ENCODE measurements around the gene RCC2. TPM values are rescaled to one million over a fixed set of nuclear protein-coding genes. Genes with fewer than 3 reads are reported as not detected.

Gene RCC2
- total and polyA plus RNA-seq, 2 donors (not counting 1 experiment from before 2014, with no cell fraction given): 21.5 to 23.6 TPM

DNA sequence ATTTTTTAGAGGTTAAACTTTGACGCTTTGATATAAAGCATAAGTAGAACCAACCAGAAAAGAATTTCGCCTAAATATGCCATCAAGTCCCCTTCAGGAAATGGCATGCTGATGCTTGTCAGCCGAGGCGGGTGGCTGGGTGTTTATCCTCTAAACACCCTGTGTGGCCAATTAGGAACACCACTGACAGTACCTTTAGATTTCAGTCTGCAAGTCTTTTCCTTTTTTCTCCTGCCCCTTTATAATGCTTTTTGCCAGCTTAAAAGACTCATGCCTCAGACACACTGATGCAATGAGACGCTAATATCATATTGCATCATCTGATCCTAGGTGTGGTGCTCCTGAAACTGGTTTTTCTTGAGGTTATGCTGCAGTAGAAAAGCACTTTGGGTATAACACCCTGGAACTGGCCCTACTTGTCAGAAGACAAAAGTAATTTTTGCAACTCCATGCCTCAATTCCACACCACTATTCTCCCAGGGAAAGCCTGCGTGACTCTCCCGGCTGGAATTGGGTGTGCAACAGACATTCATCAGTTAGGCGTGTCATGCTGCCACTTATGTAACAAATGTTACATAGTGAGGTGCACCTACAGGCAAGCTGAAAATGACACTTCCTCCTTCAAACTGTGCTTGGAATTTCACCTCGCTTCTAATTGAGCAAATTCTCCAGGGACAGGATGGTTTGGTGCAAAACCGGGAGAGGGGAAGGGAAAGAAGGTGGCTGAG lies 2.0 kb upstream of the RCC2 start:
- no peak overlapping the region for H3K4me2 ChIP-seq (ENCODE audit: extremely low read depth, insufficient read depth, low read length)
- H3K4me1 ChIP-seq (ENCODE audit: control insufficient read depth, extremely low read depth, insufficient read depth, low read length): peaks cover 4% of the 10 kb centered on the region
- peak; percentile 58 to 82 for DNase-seq (ENCODE audit: low read depth in 2 of 2)
- no peak overlapping the region for H2AFZ ChIP-seq (ENCODE audit: low read length)
- H3K79me2 ChIP-seq (ENCODE audit: control insufficient read depth, insufficient read depth, low read length): peaks cover 18% of the 10 kb centered on the region
- no peak overlapping the region for H3K9ac ChIP-seq (ENCODE audit: insufficient read depth, low read length)
- TF ChIP-seq EZH2 (IDR thresholded peaks at IDR 0.05; ENCODE audit: low read length, missing control alignments): no peak
- H3K4me3 ChIP-seq (replicated peaks in 1 of 4; ENCODE audit: control extremely low read depth in 1 of 4, insufficient read depth in 1 of 4, low read depth in 3 of 4, low read length in 4 of 4): peak overlapping the region in 1 of 4 experiments; percentile 80
- H3K36me3 ChIP-seq (ENCODE audit: control insufficient read depth, insufficient read depth, low read length): no peaks in the 10 kb centered on the region
- H4K20me1 ChIP-seq (ENCODE audit: control insufficient read depth, extremely low read depth, insufficient read depth, low read length): no peaks in the 10 kb centered on the region
- H3K9me3 ChIP-seq (ENCODE audit: control insufficient read depth, insufficient read depth, low read depth, low read length): no peaks in the 10 kb centered on the region
- no peaks in the 10 kb centered on the region for H3K27me3 ChIP-seq (ENCODE audit: control insufficient read depth, insufficient read depth, low read length)
- H3K27ac ChIP-seq (ENCODE audit: insufficient read depth, low read length): no peak overlapping the region

DNA sequence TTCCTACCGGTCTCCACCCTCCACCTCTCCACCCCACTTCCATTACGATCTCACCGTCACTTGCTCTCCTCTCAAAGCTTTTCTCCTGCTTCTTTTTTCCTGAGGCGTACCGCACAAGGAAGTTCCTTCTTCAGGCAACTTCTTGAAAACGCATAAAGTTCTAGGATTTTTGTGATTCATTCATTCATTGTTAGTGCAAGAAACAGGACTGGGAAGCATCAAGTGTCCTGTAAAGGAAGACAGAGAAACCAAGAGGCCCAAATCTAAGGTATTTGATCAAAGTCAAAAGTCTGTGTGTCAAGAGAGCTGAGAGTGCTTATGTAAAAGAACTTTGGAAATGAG lies 1.3 kb upstream of the RCC2 start:
- peaks cover 4% of the 10 kb centered on the region for H3K4me1 ChIP-seq (ENCODE audit: control insufficient read depth, extremely low read depth, insufficient read depth, low read length)
- H3K27ac ChIP-seq (ENCODE audit: insufficient read depth, low read length): no peak overlapping the region
- no peaks in the 10 kb centered on the region for H3K27me3 ChIP-seq (ENCODE audit: control insufficient read depth, insufficient read depth, low read length)
- no peak overlapping the region for H2AFZ ChIP-seq (ENCODE audit: low read length)
- no peaks in the 10 kb centered on the region for H4K20me1 ChIP-seq (ENCODE audit: control insufficient read depth, extremely low read depth, insufficient read depth, low read length)
- DNase-seq (ENCODE audit: low read depth in 2 of 2): peak in 1 of 2 donors; percentile 11
- no peaks in the 10 kb centered on the region for H3K9me3 ChIP-seq (ENCODE audit: control insufficient read depth, insufficient read depth, low read depth, low read length)
- H3K36me3 ChIP-seq (ENCODE audit: control insufficient read depth, insufficient read depth, low read length): no peaks in the 10 kb centered on the region
- TF ChIP-seq EZH2 (IDR thresholded peaks at IDR 0.05; ENCODE audit: low read length, missing control alignments): no peak
- TF ChIP-seq, protein P1, sequence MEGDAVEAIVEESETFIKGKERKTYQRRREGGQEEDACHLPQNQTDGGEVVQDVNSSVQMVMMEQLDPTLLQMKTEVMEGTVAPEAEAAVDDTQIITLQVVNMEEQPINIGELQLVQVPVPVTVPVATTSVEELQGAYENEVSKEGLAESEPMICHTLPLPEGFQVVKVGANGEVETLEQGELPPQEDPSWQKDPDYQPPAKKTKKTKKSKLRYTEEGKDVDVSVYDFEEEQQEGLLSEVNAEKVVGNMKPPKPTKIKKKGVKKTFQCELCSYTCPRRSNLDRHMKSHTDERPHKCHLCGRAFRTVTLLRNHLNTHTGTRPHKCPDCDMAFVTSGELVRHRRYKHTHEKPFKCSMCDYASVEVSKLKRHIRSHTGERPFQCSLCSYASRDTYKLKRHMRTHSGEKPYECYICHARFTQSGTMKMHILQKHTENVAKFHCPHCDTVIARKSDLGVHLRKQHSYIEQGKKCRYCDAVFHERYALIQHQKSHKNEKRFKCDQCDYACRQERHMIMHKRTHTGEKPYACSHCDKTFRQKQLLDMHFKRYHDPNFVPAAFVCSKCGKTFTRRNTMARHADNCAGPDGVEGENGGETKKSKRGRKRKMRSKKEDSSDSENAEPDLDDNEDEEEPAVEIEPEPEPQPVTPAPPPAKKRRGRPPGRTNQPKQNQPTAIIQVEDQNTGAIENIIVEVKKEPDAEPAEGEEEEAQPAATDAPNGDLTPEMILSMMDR (conservative IDR thresholded peaks at IDR 0.05 in 1 of 2, IDR thresholded peaks at IDR 0.05 in 1 of 2; ENCODE audit: low read depth in 1 of 2, low read length in 2 of 2): no peak
- H3K9ac ChIP-seq (ENCODE audit: insufficient read depth, low read length): no peak overlapping the region
- H3K4me3 ChIP-seq (replicated peaks in 1 of 4; ENCODE audit: control extremely low read depth in 1 of 4, insufficient read depth in 1 of 4, low read depth in 3 of 4, low read length in 4 of 4): peak overlapping the region in 2 of 4 experiments; percentile 64 to 80
- H3K4me2 ChIP-seq (ENCODE audit: extremely low read depth, insufficient read depth, low read length): no peak overlapping the region
- H3K79me2 ChIP-seq (ENCODE audit: control insufficient read depth, insufficient read depth, low read length): peaks cover 25% of the 10 kb centered on the region

DNA sequence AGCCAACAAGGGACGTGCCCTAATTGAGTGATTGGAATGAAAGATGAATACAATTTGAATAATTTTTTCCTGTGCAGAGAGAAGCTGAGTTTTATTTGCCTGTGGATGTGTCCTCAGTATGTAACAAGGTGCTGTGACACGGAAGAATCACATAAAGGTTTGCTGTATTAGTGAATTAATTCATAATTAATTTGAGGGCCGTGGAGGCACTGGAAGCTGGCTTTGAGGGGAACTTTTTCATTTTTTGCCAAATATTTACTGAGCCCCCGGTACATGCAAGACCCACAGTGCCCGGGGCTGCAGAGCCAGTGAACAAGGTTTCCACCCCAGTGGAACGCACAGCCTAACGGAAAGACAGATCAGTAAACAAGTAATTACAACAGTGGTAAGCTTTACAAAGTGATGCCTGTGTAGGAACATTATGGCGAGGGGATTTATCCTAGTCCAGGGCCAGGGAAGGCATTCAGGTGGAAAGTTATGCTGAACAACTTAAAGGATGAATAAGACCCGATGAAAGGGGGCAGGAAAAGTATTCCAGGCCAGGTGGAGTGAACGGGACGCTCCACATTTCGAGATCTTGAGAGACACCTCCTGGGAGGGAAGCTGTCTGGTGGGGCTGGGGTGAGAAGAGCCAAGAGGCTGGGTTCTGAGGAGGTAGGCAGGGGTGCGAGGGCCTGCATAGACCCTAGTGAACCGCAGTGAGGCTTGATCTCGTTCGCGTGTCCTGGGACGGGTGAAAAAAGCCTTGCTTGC lies 773 bp upstream of the RCC2 start:
- peak overlapping the region; percentile 65 for H3K9ac ChIP-seq (ENCODE audit: insufficient read depth, low read length)
- no peak for TF ChIP-seq EZH2 (IDR thresholded peaks at IDR 0.05; ENCODE audit: low read length, missing control alignments)
- TF ChIP-seq, protein P1 (conservative IDR thresholded peaks at IDR 0.05 in 1 of 2, IDR thresholded peaks at IDR 0.05 in 1 of 2; ENCODE audit: low read depth in 1 of 2, low read length in 2 of 2): no peak
- peaks cover 29% of the 10 kb centered on the region for H3K79me2 ChIP-seq (ENCODE audit: control insufficient read depth, insufficient read depth, low read length)
- peak overlapping the region; percentile 37 to 80 (median 58) for H3K4me3 ChIP-seq (replicated peaks in 1 of 4; ENCODE audit: control extremely low read depth in 1 of 4, insufficient read depth in 1 of 4, low read depth in 3 of 4, low read length in 4 of 4)
- no peak overlapping the region for H3K27ac ChIP-seq (ENCODE audit: insufficient read depth, low read length)
- no peaks in the 10 kb centered on the region for H3K36me3 ChIP-seq (ENCODE audit: control insufficient read depth, insufficient read depth, low read length)
- no peaks in the 10 kb centered on the region for H3K9me3 ChIP-seq (ENCODE audit: control insufficient read depth, insufficient read depth, low read depth, low read length)
- no peaks in the 10 kb centered on the region for H3K27me3 ChIP-seq (ENCODE audit: control insufficient read depth, insufficient read depth, low read length)
- peak overlapping the region; percentile 90 for H3K4me2 ChIP-seq (ENCODE audit: extremely low read depth, insufficient read depth, low read length)
- H3K4me1 ChIP-seq (ENCODE audit: control insufficient read depth, extremely low read depth, insufficient read depth, low read length): peaks cover 4% of the 10 kb centered on the region
- DNase-seq (ENCODE audit: low read depth in 2 of 2): peak in 1 of 2 donors; percentile 9
- H2AFZ ChIP-seq (ENCODE audit: low read length): peak overlapping the region; percentile 95
- no peaks in the 10 kb centered on the region for H4K20me1 ChIP-seq (ENCODE audit: control insufficient read depth, extremely low read depth, insufficient read depth, low read length)
